ENCODE data around the gene PEX5L.

DNA sequence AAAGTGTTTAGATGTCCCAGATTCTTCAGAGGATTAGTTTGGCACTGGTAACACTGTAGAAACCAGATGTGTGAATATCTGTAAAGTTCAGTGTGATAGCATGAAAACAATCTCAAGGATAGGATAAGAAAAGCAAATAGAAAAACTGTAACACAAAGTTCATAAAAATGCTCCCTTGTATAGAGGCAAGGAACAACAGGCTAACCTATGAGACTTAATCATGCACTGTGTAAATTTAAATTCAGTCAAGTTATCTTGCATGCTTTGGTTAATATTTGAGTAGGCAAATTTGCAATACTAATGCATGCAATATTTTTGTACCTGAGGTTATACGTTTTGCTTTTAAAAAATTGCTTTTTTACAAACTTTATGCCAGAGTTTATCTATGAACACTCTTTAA lies 239.5 kb downstream of the PEX5L start:
- no peak for TF ChIP-seq FOXP2 (optimal IDR thresholded peaks at IDR 0.05; ENCODE audit: borderline replicate concordance, extremely low read depth, extremely low read length, insufficient read depth)
- no peak for TF ChIP-seq SIN3A (IDR thresholded peaks at IDR 0.05; ENCODE audit: borderline replicate concordance, insufficient read depth, low read length)

All from PFSK-1 (cell line).